Uterus (tissue), 2 donors: Measurements from ENCODE around the gene FAXC.

Source experiments
- CTCF ChIP-seq, 4 experiments: fragments of 200-600 bp in 2 of 4; fragments of 450-650 bp in 2 of 4; sonication (generic) in 2 of 4; IDR thresholded peaks; one replicate each; pipeline ENCODE4 v1.5.1; 2016 to 2019; ENCODE audit warnings: antibody characterized with exemption in 4 of 4, mild to moderate bottlenecking in 2 of 4, moderate library complexity in 1 of 4
- POLR2A ChIP-seq, 2 donors: fragments of 450-650 bp; IDR thresholded peaks; one replicate each; pipeline ENCODE4 v1.6.1; 2016; ENCODE audit warnings: antibody characterized with exemption in 2 of 2, mild to moderate bottlenecking in 1 of 2, moderate library complexity in 1 of 2

GRCh38 chr6:99344289-99344688 is 5.2 kb downstream of the FAXC start:
- no peak for TF ChIP-seq CTCF (IDR thresholded peaks at IDR 0.05)
- TF ChIP-seq POLR2A (IDR thresholded peaks at IDR 0.05) = no peak
